Panc1 (cell line): ENCODE measurements around the gene CRB3. TPM values are rescaled to one million over a fixed set of nuclear protein-coding genes. Genes with fewer than 3 reads are reported as not detected.

Experiments
- ATAC-seq: fragments of 200-7000 bp; cut with Tn5 transposase; 2 replicates; pipeline ENCODE4 v1.9.1; 2020; ENCODE audit warnings: mild to moderate bottlenecking, moderate library complexity
- BruUV-seq: library from RNA; stranded (reverse); fragments of 400-500 nt; replicated peaks from 2 replicates; lab custom pipeline; 2021; lab: Mats Ljungman, UMichigan
- CTCF ChIA-PET: fragments of 300-600 bp; sonication (Branson Sonifier 250); formaldehyde crosslinking; loops from one replicate; lab custom pipeline; 2022; ENCODE audit warnings: antibody characterized with exemption; lab: Charles Lee
- POLR2A ChIA-PET: fragments of 300-600 bp; sonication (Branson Sonifier 250); formaldehyde crosslinking; loops from one replicate; lab custom pipeline; 2022; ENCODE audit warnings: antibody characterized with exemption; lab: Charles Lee
- DNase-seq: peaks from one replicate; pipeline ENCODE4 v3.0.0-alpha.2; 2010; ENCODE audit warnings: low read depth, low spot score
- H3K27ac ChIP-seq: 2 replicates; pipeline ENCODE4 v1.5.1; 2011; ENCODE audit warnings: mild to moderate bottlenecking, low read length, inconsistent platforms
- H3K27me3 ChIP-seq: fragments of 200-500 bp; sonication (Bioruptor generic); 2 replicates; pipeline ENCODE4 v1.6.0; 2014; ENCODE audit warnings: low read length, inconsistent platforms; ENCODE audit not compliant: control insufficient read depth, insufficient read depth
- H3K36me3 ChIP-seq: fragments of 200-500 bp; sonication (Bioruptor generic); 2 replicates; pipeline ENCODE4 v1.5.1; 2014; ENCODE audit warnings: inconsistent platforms, mild to moderate bottlenecking, low read length, moderate library complexity; ENCODE audit not compliant: control insufficient read depth, insufficient read depth
- H3K4me1 ChIP-seq: 2 replicates; pipeline ENCODE4 v1.5.1; 2011; ENCODE audit warnings: inconsistent platforms, mild to moderate bottlenecking, low read length, moderate library complexity; ENCODE audit not compliant: control insufficient read depth, insufficient read depth
- H3K4me3 ChIP-seq, 2 experiments: 2 replicates each; pipeline ENCODE4 v1.5.1; 2011 to 2012; ENCODE audit warnings: low read depth in 2 of 2, low read length in 2 of 2, mild to moderate bottlenecking in 2 of 2, inconsistent platforms in 1 of 2, moderate library complexity in 1 of 2
- H3K9me3 ChIP-seq: fragments of 200-500 bp; sonication (Bioruptor generic); 2 replicates; pipeline ENCODE4 v1.5.1; 2014; ENCODE audit warnings: low read depth, mild to moderate bottlenecking, inconsistent platforms, low read length, moderate library complexity; ENCODE audit not compliant: control insufficient read depth, insufficient read depth
- POLR2AphosphoS5 ChIP-seq: IDR thresholded peaks from 2 replicates; pipeline ENCODE4 v1.6.1; 2012; ENCODE audit warnings: mild to moderate bottlenecking, low read depth, low read length, moderate library complexity
- SIN3A ChIP-seq: IDR thresholded peaks from 2 replicates; pipeline ENCODE4 v1.6.1; 2012; ENCODE audit warnings: low read depth, mild to moderate bottlenecking, low read length, moderate library complexity, borderline replicate concordance; ENCODE audit not compliant: insufficient read depth
- TCF7L2 ChIP-seq: IDR thresholded peaks from 2 replicates; pipeline ENCODE4 v1.6.1; 2011; ENCODE audit warnings: mild to moderate bottlenecking, low read depth, low read length, inconsistent platforms
- in situ Hi-C: cut with HindIII; loops from 2 replicates; pipeline ENCODE4 v1.10.0; 2016; ENCODE audit warnings: low sequenced_read_pairs, low pct_unique_long_range_greater_than_20kb
- intact Hi-C: fragments of 100-400 bp; cut with micrococcal nuclease; formaldehyde crosslinking; loops from one replicate; pipeline ENCODE4 v1.10.0; 2022; ENCODE audit not compliant: unreplicated experiment
- total RNA-seq: library from RNA; stranded (reverse); gene quantifications from one replicate; pipeline ENCODE4 v1.2.1, GENCODE V29; 2021; ENCODE audit not compliant: unreplicated experiment
- TF ChIP-seq, protein P1 (sequence below): fragments of 450-650 bp; IDR thresholded peaks from 2 replicates; pipeline ENCODE4 v1.5.1; 2017; ENCODE audit warnings: mild to moderate bottlenecking
- TF ChIP-seq, protein P2 (sequence below), 2 experiments: IDR thresholded peaks; 2 replicates each; pipeline ENCODE4 v1.6.1; 2011 to 2012; ENCODE audit warnings: low read depth in 2 of 2, control low read depth in 1 of 2, low read length in 1 of 2, mild to moderate bottlenecking in 1 of 2, moderate library complexity in 1 of 2; ENCODE audit not compliant: insufficient read depth in 1 of 2

CRB3 gene
- total RNA-seq, 1 experiment from 2014 or later, result 0.21 TPM

DNA sequence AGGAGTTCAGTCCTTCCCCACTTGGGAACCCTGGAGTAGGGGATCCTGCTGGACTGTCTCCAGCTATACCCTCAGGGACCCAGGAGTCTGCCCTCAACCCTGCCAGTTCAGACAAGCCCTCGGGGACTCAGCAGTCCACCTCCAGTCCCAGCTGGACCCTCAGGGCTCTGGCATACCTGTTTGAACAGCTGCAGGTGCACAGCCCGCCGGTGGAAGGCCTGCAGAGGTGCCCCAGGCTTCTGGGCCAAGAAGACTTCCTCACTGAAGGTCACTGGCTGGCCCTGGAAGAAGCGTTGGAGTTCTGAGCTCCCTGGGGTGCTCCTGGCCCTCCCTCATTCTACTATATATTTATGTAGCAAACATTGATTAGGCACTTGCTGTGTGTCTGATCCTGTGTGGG lies 8.6 kb downstream of the CRB3 start:
- ATAC-seq (no peak), DNase-seq (no peak)
- no TSS peak for BruUV-seq
- POLR2A ChIA-PET, result no interaction called here
- no peaks in the 10 kb centered on the region for H3K9me3 ChIP-seq
- TF ChIP-seq, protein P1, sequence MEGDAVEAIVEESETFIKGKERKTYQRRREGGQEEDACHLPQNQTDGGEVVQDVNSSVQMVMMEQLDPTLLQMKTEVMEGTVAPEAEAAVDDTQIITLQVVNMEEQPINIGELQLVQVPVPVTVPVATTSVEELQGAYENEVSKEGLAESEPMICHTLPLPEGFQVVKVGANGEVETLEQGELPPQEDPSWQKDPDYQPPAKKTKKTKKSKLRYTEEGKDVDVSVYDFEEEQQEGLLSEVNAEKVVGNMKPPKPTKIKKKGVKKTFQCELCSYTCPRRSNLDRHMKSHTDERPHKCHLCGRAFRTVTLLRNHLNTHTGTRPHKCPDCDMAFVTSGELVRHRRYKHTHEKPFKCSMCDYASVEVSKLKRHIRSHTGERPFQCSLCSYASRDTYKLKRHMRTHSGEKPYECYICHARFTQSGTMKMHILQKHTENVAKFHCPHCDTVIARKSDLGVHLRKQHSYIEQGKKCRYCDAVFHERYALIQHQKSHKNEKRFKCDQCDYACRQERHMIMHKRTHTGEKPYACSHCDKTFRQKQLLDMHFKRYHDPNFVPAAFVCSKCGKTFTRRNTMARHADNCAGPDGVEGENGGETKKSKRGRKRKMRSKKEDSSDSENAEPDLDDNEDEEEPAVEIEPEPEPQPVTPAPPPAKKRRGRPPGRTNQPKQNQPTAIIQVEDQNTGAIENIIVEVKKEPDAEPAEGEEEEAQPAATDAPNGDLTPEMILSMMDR, result no peak
- TF ChIP-seq SIN3A (no peak), TCF7L2 (no peak)
- no peaks in the 10 kb centered on the region for H3K4me1 ChIP-seq
- no peak overlapping the region for H3K27ac ChIP-seq
- no peak overlapping the region for H3K4me3 ChIP-seq
- no peaks in the 10 kb centered on the region for H3K27me3 ChIP-seq
- H3K36me3 ChIP-seq, result no peaks in the 10 kb centered on the region
- in situ Hi-C loops (no loop called here), intact Hi-C loops (no loop called here)
- CTCF ChIA-PET, result no interaction called here

DNA sequence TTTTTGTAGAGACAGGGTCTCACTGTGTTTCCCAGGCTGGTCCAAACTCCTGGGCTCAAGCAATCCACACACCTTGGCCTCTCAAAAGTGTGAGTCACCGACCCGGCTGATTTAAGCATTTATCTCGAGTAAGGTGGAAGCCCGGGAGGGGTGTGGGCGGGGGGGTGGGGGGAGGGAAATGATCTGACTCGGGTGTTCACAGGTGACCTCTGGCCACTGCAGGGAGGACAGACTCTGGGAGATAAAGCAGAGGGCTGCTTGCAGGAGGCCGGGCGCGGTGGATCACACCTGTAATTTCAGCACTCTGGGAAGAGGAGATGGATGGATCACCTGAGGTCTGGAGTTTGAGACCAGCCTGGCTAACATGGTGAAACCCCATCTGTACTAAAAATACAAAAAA lies 9.6 kb downstream of the CRB3 start:
- H3K27ac ChIP-seq, result no peak overlapping the region
- no TSS peak for BruUV-seq
- no peak for TF ChIP-seq POLR2AphosphoS5
- TF ChIP-seq, protein P2, sequence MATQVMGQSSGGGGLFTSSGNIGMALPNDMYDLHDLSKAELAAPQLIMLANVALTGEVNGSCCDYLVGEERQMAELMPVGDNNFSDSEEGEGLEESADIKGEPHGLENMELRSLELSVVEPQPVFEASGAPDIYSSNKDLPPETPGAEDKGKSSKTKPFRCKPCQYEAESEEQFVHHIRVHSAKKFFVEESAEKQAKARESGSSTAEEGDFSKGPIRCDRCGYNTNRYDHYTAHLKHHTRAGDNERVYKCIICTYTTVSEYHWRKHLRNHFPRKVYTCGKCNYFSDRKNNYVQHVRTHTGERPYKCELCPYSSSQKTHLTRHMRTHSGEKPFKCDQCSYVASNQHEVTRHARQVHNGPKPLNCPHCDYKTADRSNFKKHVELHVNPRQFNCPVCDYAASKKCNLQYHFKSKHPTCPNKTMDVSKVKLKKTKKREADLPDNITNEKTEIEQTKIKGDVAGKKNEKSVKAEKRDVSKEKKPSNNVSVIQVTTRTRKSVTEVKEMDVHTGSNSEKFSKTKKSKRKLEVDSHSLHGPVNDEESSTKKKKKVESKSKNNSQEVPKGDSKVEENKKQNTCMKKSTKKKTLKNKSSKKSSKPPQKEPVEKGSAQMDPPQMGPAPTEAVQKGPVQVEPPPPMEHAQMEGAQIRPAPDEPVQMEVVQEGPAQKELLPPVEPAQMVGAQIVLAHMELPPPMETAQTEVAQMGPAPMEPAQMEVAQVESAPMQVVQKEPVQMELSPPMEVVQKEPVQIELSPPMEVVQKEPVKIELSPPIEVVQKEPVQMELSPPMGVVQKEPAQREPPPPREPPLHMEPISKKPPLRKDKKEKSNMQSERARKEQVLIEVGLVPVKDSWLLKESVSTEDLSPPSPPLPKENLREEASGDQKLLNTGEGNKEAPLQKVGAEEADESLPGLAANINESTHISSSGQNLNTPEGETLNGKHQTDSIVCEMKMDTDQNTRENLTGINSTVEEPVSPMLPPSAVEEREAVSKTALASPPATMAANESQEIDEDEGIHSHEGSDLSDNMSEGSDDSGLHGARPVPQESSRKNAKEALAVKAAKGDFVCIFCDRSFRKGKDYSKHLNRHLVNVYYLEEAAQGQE (IDR thresholded peaks at IDR 0.05; ENCODE audit: insufficient read depth in 1 of 2, low read depth in 2 of 2, low read length in 1 of 2), result no peak
- TF ChIP-seq, protein P1, result no peak
- ChIA-PET CTCF (interaction anchor here (0.7 kb wide), 1 partner anchor 376 kb away, joined by 6 read pairs; no protein-coding TSS in a partner anchor), POLR2A (interaction anchor here (0.7 kb wide), 1 partner anchor 40 kb away, joined by 11 read pairs; the partner anchor contains the start of gene SLC25A41)
- DNase-seq (no peak), ATAC-seq (no peak)
- in situ Hi-C loops (no loop called here), intact Hi-C loops (no loop called here)
- H3K4me1 ChIP-seq, result no peaks in the 10 kb centered on the region
- no peaks in the 10 kb centered on the region for H3K9me3 ChIP-seq
- H3K27me3 ChIP-seq, result no peaks in the 10 kb centered on the region
- H3K36me3 ChIP-seq, result no peaks in the 10 kb centered on the region
- no peak overlapping the region for H3K4me3 ChIP-seq
